ENCODE data around the gene COL13A1. TPM values are rescaled to one million over a fixed set of nuclear protein-coding genes. Genes with fewer than 3 reads are reported as not detected.

The COL13A1 gene
- total and polyA plus RNA-seq, 2 donors (not counting 1 experiment from before 2014, with no cell fraction given): 5.7 to 7.4 TPM

DNA sequence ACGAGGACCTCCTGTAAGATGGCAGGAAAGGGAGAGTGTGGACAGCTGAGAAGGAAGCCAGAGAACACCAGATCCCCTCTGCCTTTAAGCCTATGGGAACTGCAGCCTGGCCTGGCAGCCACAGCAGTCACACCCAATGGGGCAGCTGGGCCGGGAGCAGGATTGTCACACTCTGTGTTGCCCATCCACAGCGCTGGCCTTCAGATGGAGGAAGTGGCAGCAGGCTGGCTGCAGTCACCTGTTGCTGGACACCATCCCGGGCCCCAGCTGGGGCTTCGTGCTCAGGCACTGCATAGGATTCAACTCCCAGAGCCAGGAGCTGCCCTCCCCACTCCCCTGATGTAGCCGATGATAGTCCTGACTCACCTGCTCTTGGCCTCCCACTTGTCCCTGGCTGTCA is 114.4 kb downstream of the COL13A1 start:
- no peak overlapping the region for H3K4me3 ChIP-seq (replicated peaks in 1 of 4; ENCODE audit: control extremely low read depth in 1 of 4, insufficient read depth in 1 of 4, low read depth in 3 of 4, low read length in 4 of 4)
- no peak overlapping the region for H3K9ac ChIP-seq (ENCODE audit: insufficient read depth, low read length)
- H3K79me2 ChIP-seq (ENCODE audit: control insufficient read depth, insufficient read depth, low read length): no peaks in the 10 kb centered on the region
- H3K4me2 ChIP-seq (ENCODE audit: extremely low read depth, insufficient read depth, low read length): no peak overlapping the region
- no peaks in the 10 kb centered on the region for H4K20me1 ChIP-seq (ENCODE audit: control insufficient read depth, extremely low read depth, insufficient read depth, low read length)
- no peak for DNase-seq (ENCODE audit: low read depth in 2 of 2)
- peaks cover 3% of the 10 kb centered on the region for H3K36me3 ChIP-seq (ENCODE audit: control insufficient read depth, insufficient read depth, low read length)
- no peaks in the 10 kb centered on the region for H3K4me1 ChIP-seq (ENCODE audit: control insufficient read depth, extremely low read depth, insufficient read depth, low read length)
- no peak for TF ChIP-seq EZH2 (IDR thresholded peaks at IDR 0.05; ENCODE audit: low read length, missing control alignments)
- TF ChIP-seq, protein P1, sequence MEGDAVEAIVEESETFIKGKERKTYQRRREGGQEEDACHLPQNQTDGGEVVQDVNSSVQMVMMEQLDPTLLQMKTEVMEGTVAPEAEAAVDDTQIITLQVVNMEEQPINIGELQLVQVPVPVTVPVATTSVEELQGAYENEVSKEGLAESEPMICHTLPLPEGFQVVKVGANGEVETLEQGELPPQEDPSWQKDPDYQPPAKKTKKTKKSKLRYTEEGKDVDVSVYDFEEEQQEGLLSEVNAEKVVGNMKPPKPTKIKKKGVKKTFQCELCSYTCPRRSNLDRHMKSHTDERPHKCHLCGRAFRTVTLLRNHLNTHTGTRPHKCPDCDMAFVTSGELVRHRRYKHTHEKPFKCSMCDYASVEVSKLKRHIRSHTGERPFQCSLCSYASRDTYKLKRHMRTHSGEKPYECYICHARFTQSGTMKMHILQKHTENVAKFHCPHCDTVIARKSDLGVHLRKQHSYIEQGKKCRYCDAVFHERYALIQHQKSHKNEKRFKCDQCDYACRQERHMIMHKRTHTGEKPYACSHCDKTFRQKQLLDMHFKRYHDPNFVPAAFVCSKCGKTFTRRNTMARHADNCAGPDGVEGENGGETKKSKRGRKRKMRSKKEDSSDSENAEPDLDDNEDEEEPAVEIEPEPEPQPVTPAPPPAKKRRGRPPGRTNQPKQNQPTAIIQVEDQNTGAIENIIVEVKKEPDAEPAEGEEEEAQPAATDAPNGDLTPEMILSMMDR (conservative IDR thresholded peaks at IDR 0.05 in 1 of 2, IDR thresholded peaks at IDR 0.05 in 1 of 2; ENCODE audit: low read depth in 1 of 2, low read length in 2 of 2): no peak
- no peak overlapping the region for H2AFZ ChIP-seq (ENCODE audit: low read length)
- no peaks in the 10 kb centered on the region for H3K27me3 ChIP-seq (ENCODE audit: control insufficient read depth, insufficient read depth, low read length)
- no peak overlapping the region for H3K27ac ChIP-seq (ENCODE audit: insufficient read depth, low read length)
- no peaks in the 10 kb centered on the region for H3K9me3 ChIP-seq (ENCODE audit: control insufficient read depth, insufficient read depth, low read depth, low read length)

DNA sequence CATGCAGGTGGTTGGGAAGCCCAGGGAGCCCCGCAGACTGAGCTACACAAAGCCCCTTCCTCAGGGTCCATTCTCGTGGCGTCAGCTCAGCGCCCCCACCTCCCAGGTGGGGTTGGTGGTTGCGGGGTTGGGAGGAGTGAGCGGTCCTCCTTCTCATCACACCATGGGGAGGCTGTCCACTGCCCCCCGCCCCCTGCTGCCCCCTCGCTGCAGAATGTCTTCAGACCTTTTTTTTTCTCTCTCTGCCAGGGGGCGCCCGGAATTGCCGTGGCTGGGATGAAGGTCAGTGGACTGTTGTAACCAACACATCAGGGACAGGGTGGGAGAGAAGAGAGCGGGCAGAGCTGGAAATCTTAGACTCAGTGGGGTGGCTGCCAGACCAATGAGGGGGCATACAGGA is 116.3 kb downstream of the COL13A1 start:
- TF ChIP-seq EZH2 (IDR thresholded peaks at IDR 0.05; ENCODE audit: low read length, missing control alignments): no peak
- TF ChIP-seq, protein P1 (conservative IDR thresholded peaks at IDR 0.05 in 1 of 2, IDR thresholded peaks at IDR 0.05 in 1 of 2; ENCODE audit: low read depth in 1 of 2, low read length in 2 of 2): no peak
- Histone ChIP-seq H3K4me2 (ENCODE audit: extremely low read depth, insufficient read depth, low read length) (no peak overlapping the region), H3K4me1 (ENCODE audit: control insufficient read depth, extremely low read depth, insufficient read depth, low read length) (no peaks in the 10 kb centered on the region)

DNA sequence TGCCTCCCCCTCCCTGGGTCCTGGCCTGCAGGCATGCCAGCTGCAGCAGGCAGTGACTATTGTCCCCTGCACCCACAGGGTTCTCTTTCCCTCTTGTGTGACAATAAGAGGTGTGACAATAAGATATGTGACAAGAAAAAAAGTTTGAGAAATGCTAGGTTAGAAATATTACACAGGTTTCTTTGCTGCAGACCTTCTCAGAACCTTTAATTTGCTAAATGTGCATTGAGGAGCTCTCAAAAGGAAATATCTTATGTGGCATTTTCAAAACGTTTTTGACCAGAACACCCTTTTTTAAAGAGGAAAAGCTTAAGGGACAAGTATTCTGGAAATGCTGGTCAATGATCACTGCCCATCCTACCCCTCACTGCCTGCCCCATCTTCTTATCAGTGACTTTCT is 117.5 kb downstream of the COL13A1 start:
- Histone ChIP-seq H3K27me3 (ENCODE audit: control insufficient read depth, insufficient read depth, low read length) (no peaks in the 10 kb centered on the region), H3K9me3 (ENCODE audit: control insufficient read depth, insufficient read depth, low read depth, low read length) (no peaks in the 10 kb centered on the region), H4K20me1 (ENCODE audit: control insufficient read depth, extremely low read depth, insufficient read depth, low read length) (no peaks in the 10 kb centered on the region), H3K4me3 (replicated peaks in 1 of 4; ENCODE audit: control extremely low read depth in 1 of 4, insufficient read depth in 1 of 4, low read depth in 3 of 4, low read length in 4 of 4) (no peak overlapping the region), H3K4me1 (ENCODE audit: control insufficient read depth, extremely low read depth, insufficient read depth, low read length) (no peaks in the 10 kb centered on the region), H3K79me2 (ENCODE audit: control insufficient read depth, insufficient read depth, low read length) (no peaks in the 10 kb centered on the region), H3K36me3 (ENCODE audit: control insufficient read depth, insufficient read depth, low read length) (peaks cover 3% of the 10 kb centered on the region), H3K9ac (ENCODE audit: insufficient read depth, low read length) (no peak overlapping the region), H2AFZ (ENCODE audit: low read length) (no peak overlapping the region), H3K4me2 (ENCODE audit: extremely low read depth, insufficient read depth, low read length) (no peak overlapping the region), H3K27ac (ENCODE audit: insufficient read depth, low read length) (no peak overlapping the region)
- DNase-seq (ENCODE audit: low read depth in 2 of 2): no peak
- TF ChIP-seq, protein P1 (conservative IDR thresholded peaks at IDR 0.05 in 1 of 2, IDR thresholded peaks at IDR 0.05 in 1 of 2; ENCODE audit: low read depth in 1 of 2, low read length in 2 of 2): no peak
- no peak for TF ChIP-seq EZH2 (IDR thresholded peaks at IDR 0.05; ENCODE audit: low read length, missing control alignments)

More for the DNA sequence above, 116.3 kb downstream of the COL13A1 start:
- no peak overlapping the region for H3K27ac ChIP-seq (ENCODE audit: insufficient read depth, low read length)
- peaks cover 3% of the 10 kb centered on the region for H3K36me3 ChIP-seq (ENCODE audit: control insufficient read depth, insufficient read depth, low read length)
- no peaks in the 10 kb centered on the region for H3K79me2 ChIP-seq (ENCODE audit: control insufficient read depth, insufficient read depth, low read length)
- no peaks in the 10 kb centered on the region for H3K27me3 ChIP-seq (ENCODE audit: control insufficient read depth, insufficient read depth, low read length)
- no peak overlapping the region for H2AFZ ChIP-seq (ENCODE audit: low read length)
- no peak overlapping the region for H3K9ac ChIP-seq (ENCODE audit: insufficient read depth, low read length)
- H4K20me1 ChIP-seq (ENCODE audit: control insufficient read depth, extremely low read depth, insufficient read depth, low read length): no peaks in the 10 kb centered on the region
- no peak overlapping the region for H3K4me3 ChIP-seq (replicated peaks in 1 of 4; ENCODE audit: control extremely low read depth in 1 of 4, insufficient read depth in 1 of 4, low read depth in 3 of 4, low read length in 4 of 4)
- no peaks in the 10 kb centered on the region for H3K9me3 ChIP-seq (ENCODE audit: control insufficient read depth, insufficient read depth, low read depth, low read length)
- no peak for DNase-seq (ENCODE audit: low read depth in 2 of 2)
